ENCODE data around the gene LGR5.

DNA sequence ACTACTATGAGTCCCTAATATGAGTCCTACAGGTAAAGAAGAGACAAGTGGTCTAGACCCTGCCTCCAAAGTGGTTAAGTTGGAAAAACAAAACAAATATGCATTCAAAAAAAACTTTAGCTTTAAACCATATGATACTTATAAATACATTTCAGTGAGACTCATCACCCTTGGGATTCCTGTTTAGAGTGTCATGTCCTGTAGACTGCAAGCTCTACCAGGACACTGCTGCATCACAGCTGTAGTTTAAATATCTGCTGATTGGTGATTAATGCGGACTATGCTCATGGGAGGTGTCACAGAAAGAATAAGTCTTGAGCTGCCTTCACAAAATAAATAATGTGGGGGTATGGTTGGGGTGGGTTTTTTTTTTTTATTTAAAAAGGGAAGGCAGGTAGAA lies 8.8 kb upstream of the LGR5 start:
- TF ChIP-seq, protein P1, sequence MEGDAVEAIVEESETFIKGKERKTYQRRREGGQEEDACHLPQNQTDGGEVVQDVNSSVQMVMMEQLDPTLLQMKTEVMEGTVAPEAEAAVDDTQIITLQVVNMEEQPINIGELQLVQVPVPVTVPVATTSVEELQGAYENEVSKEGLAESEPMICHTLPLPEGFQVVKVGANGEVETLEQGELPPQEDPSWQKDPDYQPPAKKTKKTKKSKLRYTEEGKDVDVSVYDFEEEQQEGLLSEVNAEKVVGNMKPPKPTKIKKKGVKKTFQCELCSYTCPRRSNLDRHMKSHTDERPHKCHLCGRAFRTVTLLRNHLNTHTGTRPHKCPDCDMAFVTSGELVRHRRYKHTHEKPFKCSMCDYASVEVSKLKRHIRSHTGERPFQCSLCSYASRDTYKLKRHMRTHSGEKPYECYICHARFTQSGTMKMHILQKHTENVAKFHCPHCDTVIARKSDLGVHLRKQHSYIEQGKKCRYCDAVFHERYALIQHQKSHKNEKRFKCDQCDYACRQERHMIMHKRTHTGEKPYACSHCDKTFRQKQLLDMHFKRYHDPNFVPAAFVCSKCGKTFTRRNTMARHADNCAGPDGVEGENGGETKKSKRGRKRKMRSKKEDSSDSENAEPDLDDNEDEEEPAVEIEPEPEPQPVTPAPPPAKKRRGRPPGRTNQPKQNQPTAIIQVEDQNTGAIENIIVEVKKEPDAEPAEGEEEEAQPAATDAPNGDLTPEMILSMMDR (IDR thresholded peaks at IDR 0.05; ENCODE audit: insufficient read depth, low read length), result no peak
- TF ChIP-seq POLR2AphosphoS5 (IDR thresholded peaks at IDR 0.05; ENCODE audit: low read depth) (no peak), GABPA (IDR thresholded peaks at IDR 0.05; ENCODE audit: low read depth) (no peak)
